Cardiac muscle cell (in vitro differentiated cells and primary cell): ENCODE measurements around the gene UTP20. TPM values are rescaled to one million over a fixed set of nuclear protein-coding genes. Genes with fewer than 3 reads are reported as not detected.

Experiments used
- DNase-seq, 2 donors: peaks; one replicate each; pipeline versions ENCODE4 v3.0.0 to v3.0.0-alpha.2; 2010 to 2017; ENCODE audit warnings: low read depth in 1 of 2, low spot score in 1 of 2
- H3K27ac ChIP-seq: fragments of 200-600 bp; sonication (generic); 2 replicates; pipeline ENCODE4 v1.5.1; 2016
- H3K27me3 ChIP-seq: fragments of 200-600 bp; sonication (generic); 2 replicates; pipeline ENCODE4 v1.6.0; 2016; ENCODE audit warnings: control low read depth
- H3K36me3 ChIP-seq: fragments of 200-600 bp; sonication (generic); 2 replicates; pipeline ENCODE4 v1.5.1; 2016; ENCODE audit warnings: control low read depth
- H3K4me1 ChIP-seq: fragments of 200-600 bp; sonication (generic); 2 replicates; pipeline ENCODE4 v1.8.1; 2017; ENCODE audit warnings: low read depth, mild to moderate bottlenecking, mixed run types
- H3K4me3 ChIP-seq: fragments of 200-600 bp; sonication (generic); 2 replicates; pipeline ENCODE4 v1.5.1; 2016; ENCODE audit warnings: mild to moderate bottlenecking
- H3K9me3 ChIP-seq: fragments of 200-600 bp; sonication (generic); 2 replicates; pipeline ENCODE4 v1.5.1; 2017; ENCODE audit warnings: low read depth, mild to moderate bottlenecking, control low read depth
- CTCF ChIP-seq: IDR thresholded peaks from 2 replicates; pipeline ENCODE4 v1.5.1; 2012; ENCODE audit warnings: low read depth, mild to moderate bottlenecking, low read length
- polyA plus RNA-seq: library from polyadenylated mRNA; unstranded; fragments of >200 nt; fragmentation: Nextera tagmentation; extraction: Ambion mirVana; gene quantifications from 2 replicates; pipeline ENCODE4 v1.2.1, GENCODE V29; 2016
- total RNA-seq: library from RNA; depleted of rRNA; stranded (reverse); fragments of >200 nt; gene quantifications from 2 replicates; pipeline ENCODE4 v1.2.3, GENCODE V29; 2016

The UTP20 gene
- total and polyA plus RNA-seq, 2 experiments from 2014 or later, result 2.1 to 2.9 TPM

GRCh38 chr12:101430456-101430855 is 150.6 kb downstream of the UTP20 start:
- DNase-seq, result no peak
- no peaks in the 10 kb centered on the region for H3K9me3 ChIP-seq
- H3K4me3 ChIP-seq, result no peak overlapping the region
- no peak for TF ChIP-seq CTCF
- no peak overlapping the region for H3K27ac ChIP-seq
- H3K27me3 ChIP-seq, result no peaks in the 10 kb centered on the region
- no peaks in the 10 kb centered on the region for H3K36me3 ChIP-seq
- no peaks in the 10 kb centered on the region for H3K4me1 ChIP-seq

GRCh38 chr12:101436136-101436535 is 156.2 kb downstream of the UTP20 start:
- no peak for TF ChIP-seq CTCF
- no peaks in the 10 kb centered on the region for H3K9me3 ChIP-seq

More at GRCh38 chr12:101436136-101436535, 156.2 kb downstream of the UTP20 start:
- DNase-seq, result no peak
- H3K4me1 ChIP-seq, result no peaks in the 10 kb centered on the region
- H3K27me3 ChIP-seq, result no peaks in the 10 kb centered on the region
- H3K4me3 ChIP-seq, result no peak overlapping the region
- no peak overlapping the region for H3K27ac ChIP-seq
- H3K36me3 ChIP-seq, result no peaks in the 10 kb centered on the region

Other genes with a start within 250 kb of the UTP20 start
- gene SLC5A8, start 69.9 kb upstream of the UTP20 start, total RNA-seq, result not detected in 2 replicates
- not detected in 2 replicates for gene SLC5A8, start 69.9 kb upstream of the UTP20 start, polyA plus RNA-seq
- 52.0 and 75.6 TPM in 2 replicates for gene ARL1, start 127.7 kb downstream of the UTP20 start, total RNA-seq
- gene ARL1, start 127.7 kb downstream of the UTP20 start, polyA plus RNA-seq, result 68.0 and 80.9 TPM in 2 replicates
- not detected in 2 replicates for gene SPIC, start 195.2 kb downstream of the UTP20 start, total RNA-seq
- gene SPIC, start 195.2 kb downstream of the UTP20 start, polyA plus RNA-seq, result not detected in 2 replicates